ENCODE results near the gene LUZP2.
"Not testable (repeated sequence)": the region's sequence is repeated elsewhere in the genome, so short reads cannot be mapped to it uniquely, and the experiment has no call there.

Gene LUZP2

GRCh38 chr11:24932110-24933000 is 435.5 kb downstream of the LUZP2 start:
- DNase-seq = no peak

- no peak for DNase-seq
Measured at GRCh38 chr11:24934733-24935439, 438.0 kb downstream of the LUZP2 start.

GRCh38 chr11:24944891-24945290 is 448.0 kb downstream of the LUZP2 start:
- no peak for DNase-seq

GRCh38 chr11:24949406-24949805 is 452.6 kb downstream of the LUZP2 start:
- no peak for DNase-seq

GRCh38 chr11:24963852-24964251 is 467.0 kb downstream of the LUZP2 start:
- DNase-seq = no peak

GRCh38 chr11:24965748-24966147 is 468.9 kb downstream of the LUZP2 start:
- DNase-seq = no peak

- DNase-seq = not testable (repeated sequence)
Measured at GRCh38 chr11:24993903-24994302, 497.1 kb downstream of the LUZP2 start.

GRCh38 chr11:24999929-25000328 is 503.1 kb downstream of the LUZP2 start:
- DNase-seq = not testable (repeated sequence)

GRCh38 chr11:25037431-25037830 is 540.6 kb downstream of the LUZP2 start:
- no peak for DNase-seq

- no peak for DNase-seq
Measured at GRCh38 chr11:25038131-25038530, 541.3 kb downstream of the LUZP2 start.

- no peak for DNase-seq
Measured at GRCh38 chr11:25039165-25039564, 542.3 kb downstream of the LUZP2 start.

- DNase-seq = no peak
Measured at GRCh38 chr11:25048632-25049031, 551.8 kb downstream of the LUZP2 start.

- no peak for DNase-seq
Measured at GRCh38 chr11:25052844-25053243, 556.0 kb downstream of the LUZP2 start.

GRCh38 chr11:25057861-25058260 is 561.0 kb downstream of the LUZP2 start:
- DNase-seq = no peak

- no peak for DNase-seq
Measured at GRCh38 chr11:25065746-25066145, 568.9 kb downstream of the LUZP2 start.

GRCh38 chr11:25066706-25067105 is 569.9 kb downstream of the LUZP2 start:
- DNase-seq = no peak

GRCh38 chr11:25068451-25068850 is 571.6 kb downstream of the LUZP2 start:
- DNase-seq = no peak

GRCh38 chr11:25094085-25094802 is 597.4 kb downstream of the LUZP2 start:
- no peak for DNase-seq

GRCh38 chr11:25119416-25119815 is 622.6 kb downstream of the LUZP2 start:
- no peak for DNase-seq

All from activated naive CD4-positive, alpha-beta T cell treated with Interleukin-2 at 50 U/mL for 16 hours (primary cell).